ENCODE data around the gene SCLT1.

SCLT1 gene

GRCh38 chr4:129095811-129096454 is 2.6 kb upstream of the SCLT1 start, which contains the start of gene C4orf33:
C4orf33 (plus strand) TSS chr4:129096152; CDS start chr4:129102611, 6,459 bp downstream.
- peak within 1 kb of the TSS; percentile 65 for H3K4me3 ChIP-seq (ENCODE audit: low read depth, low read length)
- TF ChIP-seq CTCF (IDR thresholded peaks at IDR 0.05; ENCODE audit: borderline replicate concordance, insufficient read depth, low read depth, low read length): no peak

- TF ChIP-seq CTCF (IDR thresholded peaks at IDR 0.05; ENCODE audit: borderline replicate concordance, insufficient read depth, low read depth, low read length): no peak
- no peak overlapping the region for H3K4me3 ChIP-seq (ENCODE audit: low read depth, low read length)
These were observed 1.0 kb upstream of the SCLT1 start for GRCh38 chr4:129094347-129094746.

- no peak for TF ChIP-seq CTCF (IDR thresholded peaks at IDR 0.05; ENCODE audit: borderline replicate concordance, insufficient read depth, low read depth, low read length)
- H3K4me3 ChIP-seq (ENCODE audit: low read depth, low read length): peak overlapping the region; percentile 64
These were observed 628 bp downstream of the SCLT1 start for GRCh38 chr4:129092631-129093190.

GRCh38 chr4:129087516-129087915 is 5.8 kb downstream of the SCLT1 start:
- no peak overlapping the region for H3K4me3 ChIP-seq (ENCODE audit: low read depth, low read length)
- TF ChIP-seq CTCF (IDR thresholded peaks at IDR 0.05; ENCODE audit: borderline replicate concordance, insufficient read depth, low read depth, low read length): no peak

GRCh38 chr4:129085472-129085871 is 7.9 kb downstream of the SCLT1 start:
- no peak overlapping the region for H3K4me3 ChIP-seq (ENCODE audit: low read depth, low read length)
- no peak for TF ChIP-seq CTCF (IDR thresholded peaks at IDR 0.05; ENCODE audit: borderline replicate concordance, insufficient read depth, low read depth, low read length)

GRCh38 chr4:129082302-129082701 is 11.0 kb downstream of the SCLT1 start:
- no peak overlapping the region for H3K4me3 ChIP-seq (ENCODE audit: low read depth, low read length)
- TF ChIP-seq CTCF (IDR thresholded peaks at IDR 0.05; ENCODE audit: borderline replicate concordance, insufficient read depth, low read depth, low read length): no peak

- TF ChIP-seq CTCF (IDR thresholded peaks at IDR 0.05; ENCODE audit: borderline replicate concordance, insufficient read depth, low read depth, low read length): no peak
- no peak overlapping the region for H3K4me3 ChIP-seq (ENCODE audit: low read depth, low read length)
These were observed 13.2 kb downstream of the SCLT1 start for GRCh38 chr4:129080129-129080528.

All from GM12875 (cell line).